Aorta (tissue), 5 donors: ENCODE measurements around the gene TMEM95. TPM values are rescaled to one million over a fixed set of nuclear protein-coding genes. Genes with fewer than 3 reads are reported as not detected.

Experiments used
- ATAC-seq: fragments of 200-7000 bp; cut with Tn5 transposase; one replicate; pipeline ENCODE4 v1.9.1; 2022; ENCODE audit warnings: moderate library complexity; ENCODE audit not compliant: low FRiP score
- DNase-seq, 2 donors: peaks; one replicate each; pipeline ENCODE4 v3.0.0-alpha.2; 2020
- H3K27ac ChIP-seq, 2 donors: one replicate each; pipeline ENCODE4 v1.5.1; 2013; ENCODE audit warnings: low read length in 2 of 2, mild to moderate bottlenecking in 2 of 2, moderate library complexity in 2 of 2, control low read depth in 1 of 2, inconsistent platforms in 1 of 2, low read depth in 1 of 2
- H3K27me3 ChIP-seq, 2 donors: one replicate each; pipeline ENCODE4 v1.6.1; 2013; ENCODE audit warnings: control low read depth in 1 of 2, low read length in 1 of 2, mild to moderate bottlenecking in 1 of 2, moderate library complexity in 1 of 2; ENCODE audit not compliant: insufficient read depth in 2 of 2, control insufficient read depth in 1 of 2
- H3K36me3 ChIP-seq, 2 donors: one replicate each; pipeline ENCODE4 v1.6.1; 2013; ENCODE audit warnings: control low read depth in 1 of 2, low read length in 1 of 2, mild to moderate bottlenecking in 1 of 2; ENCODE audit not compliant: insufficient read depth in 2 of 2, control insufficient read depth in 1 of 2
- H3K4me1 ChIP-seq, 2 donors: one replicate each; pipeline ENCODE4 v1.6.1; 2013; ENCODE audit warnings: low read length in 2 of 2, control low read depth in 1 of 2, mild to moderate bottlenecking in 1 of 2, moderate library complexity in 1 of 2; ENCODE audit not compliant: insufficient read depth in 2 of 2, control insufficient read depth in 1 of 2
- H3K4me3 ChIP-seq, 2 donors: one replicate each; pipeline ENCODE4 v1.5.1; 2013; ENCODE audit warnings: low read length in 2 of 2, control low read depth in 1 of 2, mild to moderate bottlenecking in 1 of 2
- H3K9me3 ChIP-seq: one replicate; pipeline ENCODE4 v1.6.1; 2013; ENCODE audit warnings: mild to moderate bottlenecking, low read length; ENCODE audit not compliant: control insufficient read depth
- WGBS, 2 donors: extraction: QIAGEN DNeasy Blood & Tissue Kit; methylation state at CpG; one replicate each; pipeline ENCODE4 v1.1.7; 2013; 5-methylcytosine and 5-hydroxymethylcytosine counted together
- intact Hi-C, 2 donors: fragments of 100-400 bp; cut with DNase I; formaldehyde crosslinking; loops; one replicate each; pipeline versions ENCODE4 v1.14.2 to v1.15.0; 2022
- polyA plus RNA-seq, 2 donors: library from polyadenylated mRNA; stranded (reverse); fragments of 200-250 nt; gene quantifications; one replicate each; pipeline ENCODE4 v1.2.3, GENCODE V29; 2013
- total RNA-seq, 2 donors: library from RNA; stranded (reverse); fragmentation: NEBNext Ultra II Directional; extraction: Animal tissue kit (Norgen Biotek cat#: 25700); gene quantifications; one replicate each; pipeline ENCODE4 v1.2.1, GENCODE V29; 2021
- donor health status: healthy with polysubstance abuse.
- donor health status: Bipolar disorder and iron deficiency.
- donor health status: DM: no; HTN: no; CAD: no.
- donor health status: DM: no; HTN: no; CAD: no.
- donor health status: DM: yes; HTN: yes; CAD: no.

TMEM95 gene
- total and polyA plus RNA-seq, 4 donors, result not detected

- DNase-seq, result no peak
- Histone ChIP-seq H3K9me3 (no peaks in the 10 kb centered on the region), H3K4me1 (no peaks in the 10 kb centered on the region), H3K27me3 (no peaks in the 10 kb centered on the region), H3K4me3 (no peak overlapping the region), H3K36me3 (peaks cover 0 to 5% of the 10 kb centered on the region in 2 donors), H3K27ac (no peak overlapping the region)
- 90 to 91% methylated on average over 22 of the region's 22 CpGs for WGBS, 2 donors
- intact Hi-C loops, result no loop called here
- no peak for ATAC-seq
Measured at GRCh38 chr17:7322520-7323194, 32.3 kb upstream of the TMEM95 start.

GRCh38 chr17:7323731-7324437 lies 31.1 kb upstream of the TMEM95 start:
- H3K4me1 ChIP-seq, result no peaks in the 10 kb centered on the region
- peak in 1 of 2 donors; percentile 88 for DNase-seq
- 63% methylated on average over 36 to 39 of the region's 39 CpGs for WGBS, 2 donors
- H3K4me3 ChIP-seq, result no peak overlapping the region
- no peaks in the 10 kb centered on the region for H3K9me3 ChIP-seq
- peaks cover 0 to 5% of the 10 kb centered on the region in 2 donors for H3K36me3 ChIP-seq
- no peak overlapping the region for H3K27ac ChIP-seq
- intact Hi-C loops, result no loop called here
- ATAC-seq, result peak; percentile 33
- no peaks in the 10 kb centered on the region for H3K27me3 ChIP-seq

- Histone ChIP-seq H3K4me1 (no peaks in the 10 kb centered on the region), H3K27me3 (no peaks in the 10 kb centered on the region), H3K36me3 (peaks cover 0 to 5% of the 10 kb centered on the region in 2 donors), H3K9me3 (no peaks in the 10 kb centered on the region), H3K27ac (no peak overlapping the region), H3K4me3 (no peak overlapping the region)
- no peak for ATAC-seq
- intact Hi-C loops, result no loop called here
- no peak for DNase-seq
- 82 to 86% methylated on average over 3 of the region's 3 CpGs for WGBS, 2 donors
Measured at GRCh38 chr17:7324438-7324779, 30.5 kb upstream of the TMEM95 start.

- H3K4me1 ChIP-seq, result no peaks in the 10 kb centered on the region
- peaks cover 0 to 5% of the 10 kb centered on the region in 2 donors for H3K36me3 ChIP-seq
- no peaks in the 10 kb centered on the region for H3K9me3 ChIP-seq
- no peaks in the 10 kb centered on the region for H3K27me3 ChIP-seq
- 90 to 91% methylated on average over 17 to 19 of the region's 19 CpGs for WGBS, 2 donors
- ATAC-seq (no peak), DNase-seq (no peak)
- intact Hi-C loops, result no loop called here
- no peak overlapping the region for H3K27ac ChIP-seq
- H3K4me3 ChIP-seq, result no peak overlapping the region
Measured at GRCh38 chr17:7325031-7325528, 29.9 kb upstream of the TMEM95 start.

GRCh38 chr17:7326186-7326585 lies 28.8 kb upstream of the TMEM95 start:
- WGBS, 2 donors, result 90% methylated on average over 11 of the region's 11 CpGs
- Histone ChIP-seq H3K27me3 (no peaks in the 10 kb centered on the region), H3K4me3 (no peak overlapping the region), H3K9me3 (no peaks in the 10 kb centered on the region), H3K36me3 (peaks cover 0 to 5% of the 10 kb centered on the region in 2 donors), H3K4me1 (no peaks in the 10 kb centered on the region), H3K27ac (no peak overlapping the region)
- intact Hi-C loops, result no loop called here
- no peak for ATAC-seq
- no peak for DNase-seq

GRCh38 chr17:7327056-7327455 lies 27.9 kb upstream of the TMEM95 start:
- no peaks in the 10 kb centered on the region for H3K27me3 ChIP-seq
- no peaks in the 10 kb centered on the region for H3K4me1 ChIP-seq
- peaks cover 0 to 5% of the 10 kb centered on the region in 2 donors for H3K36me3 ChIP-seq
- no peaks in the 10 kb centered on the region for H3K9me3 ChIP-seq
- no peak overlapping the region for H3K27ac ChIP-seq
- ATAC-seq, result no peak
- H3K4me3 ChIP-seq, result no peak overlapping the region
- no peak for DNase-seq
- intact Hi-C loops, result no loop called here
- 86 to 89% methylated on average over 7 of the region's 7 CpGs for WGBS, 2 donors

- H3K27me3 ChIP-seq, result no peaks in the 10 kb centered on the region
- H3K36me3 ChIP-seq, result peaks cover 0 to 4% of the 10 kb centered on the region in 2 donors
- ATAC-seq (no peak), DNase-seq (no peak)
- no peaks in the 10 kb centered on the region for H3K4me1 ChIP-seq
- no peaks in the 10 kb centered on the region for H3K9me3 ChIP-seq
- intact Hi-C loops, result no loop called here
- no peak overlapping the region for H3K27ac ChIP-seq
- no peak overlapping the region for H3K4me3 ChIP-seq
- 84 to 87% methylated on average over 17 of the region's 17 CpGs for WGBS, 2 donors
Measured at GRCh38 chr17:7327501-7327900, 27.5 kb upstream of the TMEM95 start.

GRCh38 chr17:7328009-7328408 lies 26.9 kb upstream of the TMEM95 start:
- Histone ChIP-seq H3K4me1 (no peaks in the 10 kb centered on the region), H3K27me3 (no peaks in the 10 kb centered on the region), H3K4me3 (no peak overlapping the region), H3K27ac (no peak overlapping the region), H3K9me3 (no peaks in the 10 kb centered on the region), H3K36me3 (no peaks in the 10 kb centered on the region)
- intact Hi-C loops, result no loop called here
- 72 to 84% methylated on average over 1 of the region's 1 CpG for WGBS, 2 donors
- ATAC-seq, result no peak
- DNase-seq, result no peak
